Fibroblast of skin of abdomen (primary cell): ENCODE measurements around the gene CBLB.

Experiments used
- DNase-seq: peaks from one replicate; pipeline ENCODE4 v3.0.0-alpha.2; 2013

CBLB gene

DNA sequence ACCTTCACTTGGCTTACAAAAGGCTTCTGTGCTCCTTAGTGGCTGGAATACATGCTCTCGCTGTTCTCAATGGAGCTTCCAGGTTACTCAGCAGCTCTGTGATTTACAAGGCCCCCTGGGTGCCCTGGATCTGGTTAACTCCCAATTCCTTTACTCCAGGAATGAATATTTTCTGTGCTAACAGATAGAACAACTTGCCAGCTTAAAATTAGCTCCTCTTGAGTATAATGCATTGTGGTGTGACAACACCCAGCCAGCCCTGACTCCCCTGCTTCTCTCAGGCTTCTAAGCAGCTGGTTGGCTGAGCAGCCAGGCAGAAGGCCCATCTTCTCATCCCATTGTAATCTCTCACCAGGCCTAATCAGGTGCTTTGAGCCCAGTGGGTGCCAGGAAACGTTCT is 255.7 kb downstream of the CBLB start:
- peak; percentile 51 for DNase-seq

- DNase-seq: no peak
These were observed 257.3 kb downstream of the CBLB start for GRCh38 chr3:105611304-105612192.

GRCh38 chr3:105610473-105610872 is 258.3 kb downstream of the CBLB start:
- no peak for DNase-seq

- no peak for DNase-seq
These were observed 260.2 kb downstream of the CBLB start for GRCh38 chr3:105608623-105609022.

- DNase-seq: peak; percentile 78
These were observed 262.8 kb downstream of the CBLB start for GRCh38 chr3:105606016-105606415.
